H1 (cell line): Measurements from ENCODE around the gene TMEM243. TPM values are rescaled to one million over a fixed set of nuclear protein-coding genes. Genes with fewer than 3 reads are reported as not detected.

ENCODE experiments used
- BCL11A ChIP-seq, 2 experiments: IDR thresholded peaks; one replicate each; pipeline ENCODE4 v1.6.1; 2011; ENCODE audit warnings: low read depth in 2 of 2, low read length in 2 of 2, mild to moderate bottlenecking in 2 of 2
- CREB1 ChIP-seq: IDR thresholded peaks from 2 replicates; pipeline ENCODE4 v1.6.1; 2012; ENCODE audit warnings: inconsistent platforms
- EP300 ChIP-seq, 2 experiments: IDR thresholded peaks; 1 replicate in 1 of 2; 2 replicates in 1 of 2; pipeline ENCODE4 v1.6.1; 2011 to 2012; ENCODE audit warnings: low read depth in 2 of 2, low read length in 2 of 2, mild to moderate bottlenecking in 2 of 2, borderline replicate concordance in 1 of 2, inconsistent platforms in 1 of 2, moderate library complexity in 1 of 2
- POLR2A ChIP-seq, 2 experiments: IDR thresholded peaks; 1 replicate in 1 of 2; 2 replicates in 1 of 2; pipeline ENCODE4 v1.6.1; 2011; ENCODE audit warnings: low read depth in 2 of 2, low read length in 2 of 2, mild to moderate bottlenecking in 2 of 2; ENCODE audit errors: control extremely low read depth in 1 of 2
- RAD21 ChIP-seq, 2 experiments: IDR thresholded peaks in 1 of 2; conservative IDR thresholded peaks in 1 of 2; 2 replicates each; pipeline ENCODE4 v1.6.1; 2011; ENCODE audit warnings: low read depth in 2 of 2, low read length in 2 of 2, improper control_type of control experiment in 1 of 2, inconsistent platforms in 1 of 2, mild to moderate bottlenecking in 1 of 2, moderate library complexity in 1 of 2
- SAP30 ChIP-seq: fragments of 300-600 bp; sonication (generic); IDR thresholded peaks from 2 replicates; pipeline ENCODE4 v1.7.1; 2012; ENCODE audit warnings: low read length, moderate library complexity, mild to moderate bottlenecking, inconsistent platforms; ENCODE audit not compliant: insufficient read depth, insufficient replicate concordance
- SP2 ChIP-seq: IDR thresholded peaks from 2 replicates; pipeline ENCODE4 v1.6.1; 2012; ENCODE audit warnings: mild to moderate bottlenecking, low read length, inconsistent platforms
- ZNF274 ChIP-seq: IDR thresholded peaks from 2 replicates; pipeline ENCODE4 v1.7.0; 2012; ENCODE audit warnings: low read length, borderline replicate concordance; ENCODE audit errors: extremely low read depth
- polyA plus RNA-seq, 7 experiments: library from polyadenylated mRNA; depleted of rRNA in 3 of 7; stranded (reverse) in 5 of 7; unstranded in 2 of 7; fragments of >200 nt in 5 of 7; fragments of 200-250 nt in 2 of 7; gene quantifications; 1 replicate in 5 of 7; 2 replicates in 1 of 7; 4 replicates in 1 of 7; pipeline versions ENCODE4 v1.2.1 to v1.2.3, GENCODE V29; 2011 to 2013; ENCODE audit warnings: missing spikeins in 2 of 7, mixed read lengths in 2 of 7
- total RNA-seq: library from RNA; stranded (reverse); fragmentation: NEBNext Ultra II Directional; extraction: Animal tissue kit (Norgen Biotek cat#: 25700); gene quantifications from 2 replicates; pipeline ENCODE4 v1.2.1, GENCODE V29; 2021

The TMEM243 gene
- total and polyA plus RNA-seq, 2 of the 8 experiments (the other 6 are each of a cell fraction or from before 2014, with no cell fraction given), result 23.7 to 27.6 TPM

GRCh38 chr7:87147500-87147899, 72.0 kb downstream of the TMEM243 start (continued):
- TF ChIP-seq EP300 (IDR thresholded peaks at IDR 0.05; ENCODE audit: borderline replicate concordance in 1 of 2, low read depth in 2 of 2, low read length in 2 of 2), result no peak
- TF ChIP-seq RAD21 (IDR thresholded peaks at IDR 0.05 in 1 of 2, conservative IDR thresholded peaks at IDR 0.05 in 1 of 2; ENCODE audit: low read depth in 2 of 2, low read length in 2 of 2), result no peak
- TF ChIP-seq BCL11A (IDR thresholded peaks at IDR 0.05; ENCODE audit: low read depth in 2 of 2, low read length in 2 of 2), result no peak
- no peak for TF ChIP-seq SAP30
- TF ChIP-seq ZNF274, result no peak
- TF ChIP-seq POLR2A (IDR thresholded peaks at IDR 0.05; ENCODE audit: control extremely low read depth in 1 of 2, low read depth in 2 of 2, low read length in 2 of 2), result no peak
- no peak for TF ChIP-seq SP2
- TF ChIP-seq CREB1, result no peak
- TF ChIP-seq, all 59 proteins: peak for 0
